ENCODE measurements around the gene ZMYM2. TPM values are rescaled to one million over a fixed set of nuclear protein-coding genes. Genes with fewer than 3 reads are reported as not detected.

Gene ZMYM2
- total RNA-seq, 1 experiment from 2014 or later = 159 TPM

DNA sequence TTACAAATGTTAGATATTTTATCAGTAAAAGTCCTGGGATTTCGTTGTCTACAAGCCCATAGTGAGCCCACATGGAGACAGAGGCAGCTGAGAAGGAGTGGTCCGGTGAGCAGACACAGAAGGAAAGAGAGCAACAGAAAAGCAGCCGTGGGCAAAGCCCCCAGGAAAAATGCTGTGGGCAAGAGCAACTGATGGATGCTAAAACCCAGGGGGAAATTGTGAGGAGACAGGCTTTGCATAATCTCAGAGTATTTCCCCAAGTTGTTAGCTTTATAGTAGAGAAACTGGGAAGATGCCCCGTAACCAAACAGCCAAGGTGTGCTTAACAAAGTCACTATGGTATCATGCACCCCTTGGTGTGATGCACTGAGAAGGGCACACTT, 167.2 kb downstream of the ZMYM2 start:
- DNase-seq (ENCODE audit: low spot score) (no peak), ATAC-seq (no peak)
- TF ChIP-seq ZNF232 (CRISPR knock-in tag; IDR thresholded peaks at IDR 0.05) = no peak
- TF ChIP-seq ZNF396 (CRISPR knock-in tag; IDR thresholded peaks at IDR 0.05; ENCODE audit: borderline replicate concordance) = no peak
- no peak overlapping the region for H3K27ac Mint-ChIP-seq
- no peak overlapping the region for H3K4me3 Mint-ChIP-seq
- ChIA-PET CTCF (interaction anchor here (1.5 kb wide), 1 partner anchor 10 kb away, joined by 3 read pairs; no protein-coding TSS in a partner anchor), POLR2A (interaction anchor here (0.7 kb wide), 1 partner anchor 79 kb away, joined by 3 read pairs; no protein-coding TSS in a partner anchor)
- no peaks in the 10 kb centered on the region for H3K9me3 Mint-ChIP-seq
- no peaks in the 10 kb centered on the region for H3K36me3 Mint-ChIP-seq
- peaks cover 9% of the 10 kb centered on the region for H3K4me1 Mint-ChIP-seq
- peaks cover 8% of the 10 kb centered on the region; the same call in 1 of the 2 replicates for H3K27me3 Mint-ChIP-seq (ENCODE audit: low read depth)

DNA sequence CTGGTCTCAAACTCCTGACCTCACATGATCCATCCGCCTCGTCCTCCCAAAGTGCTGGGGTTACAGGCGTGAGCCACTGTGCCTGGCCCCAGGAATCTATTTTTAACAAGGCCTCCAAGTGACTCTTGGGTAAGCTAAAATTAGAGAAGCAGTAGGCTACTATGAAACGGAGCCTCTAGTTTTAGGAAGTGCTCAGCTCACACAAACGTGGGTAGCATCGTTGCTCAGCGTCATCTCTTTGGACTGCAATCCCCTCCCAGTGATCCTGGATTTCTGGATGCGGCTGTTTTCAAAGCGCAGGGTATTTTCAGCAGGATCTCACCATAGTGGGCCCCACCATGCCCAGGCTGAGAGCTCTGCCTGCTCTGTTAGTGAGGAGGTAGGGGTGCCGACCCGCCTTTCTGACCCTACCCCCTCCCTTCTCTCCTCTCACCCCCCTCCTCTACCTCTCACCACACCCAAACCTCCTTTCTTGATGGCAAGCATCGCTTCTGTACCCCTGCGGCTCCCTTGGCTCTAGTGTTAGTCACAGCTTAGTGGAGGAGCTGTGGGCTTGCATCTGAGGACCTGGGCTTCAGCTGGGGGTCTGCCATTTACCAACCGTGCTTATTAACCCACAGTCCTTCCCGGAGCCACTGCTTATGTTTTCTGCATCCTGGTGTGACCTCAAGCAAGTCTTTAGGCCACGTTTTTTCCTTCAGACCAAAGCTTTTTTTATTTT, 168.2 kb downstream of the ZMYM2 start:
- peaks cover 8% of the 10 kb centered on the region; the same call in 1 of the 2 replicates for H3K27me3 Mint-ChIP-seq (ENCODE audit: low read depth)
- DNase-seq (ENCODE audit: low spot score) (no peak), ATAC-seq (no peak)
- H3K4me1 Mint-ChIP-seq = no peaks in the 10 kb centered on the region
- no peaks in the 10 kb centered on the region for H3K9me3 Mint-ChIP-seq
- H3K36me3 Mint-ChIP-seq = no peaks in the 10 kb centered on the region
- TF ChIP-seq TP53 (CRISPR knock-in tag; IDR thresholded peaks at IDR 0.05) = no peak
- TF ChIP-seq, protein P1, sequence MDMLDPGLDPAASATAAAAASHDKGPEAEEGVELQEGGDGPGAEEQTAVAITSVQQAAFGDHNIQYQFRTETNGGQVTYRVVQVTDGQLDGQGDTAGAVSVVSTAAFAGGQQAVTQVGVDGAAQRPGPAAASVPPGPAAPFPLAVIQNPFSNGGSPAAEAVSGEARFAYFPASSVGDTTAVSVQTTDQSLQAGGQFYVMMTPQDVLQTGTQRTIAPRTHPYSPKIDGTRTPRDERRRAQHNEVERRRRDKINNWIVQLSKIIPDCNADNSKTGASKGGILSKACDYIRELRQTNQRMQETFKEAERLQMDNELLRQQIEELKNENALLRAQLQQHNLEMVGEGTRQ (CRISPR knock-in tag; IDR thresholded peaks at IDR 0.05) = no peak
- ChIA-PET CTCF (interaction anchor here (1.3 to 2.6 kb wide), 10 partner anchors 8 to 199 kb away, joined by 3 to 42 read pairs (median 6); no protein-coding TSS in a partner anchor), POLR2A (interaction anchor here (0.7 to 1.4 kb wide), 5 partner anchors 8 to 263 kb away, joined by 3 to 7 read pairs (median 3); partner anchors contain the start of gene ZMYM5)
- H3K4me3 Mint-ChIP-seq = no peak overlapping the region
- no peak overlapping the region for H3K27ac Mint-ChIP-seq

DNA sequence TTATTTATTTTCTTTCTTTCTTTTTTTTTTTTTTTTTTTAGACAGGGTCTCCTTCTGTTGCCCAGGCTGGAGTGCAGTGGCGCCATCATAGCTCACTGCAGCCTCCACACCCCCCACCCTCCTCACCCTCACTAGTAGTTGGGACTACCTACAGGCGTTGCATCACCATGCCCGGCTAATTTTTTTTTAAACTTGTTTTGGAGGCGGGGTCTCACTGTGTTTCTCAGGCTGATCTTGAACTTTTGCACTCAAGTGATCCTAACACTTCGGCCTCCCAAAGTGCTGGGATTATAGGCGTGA, 168.7 kb downstream of the ZMYM2 start:
- ChIA-PET CTCF (interaction anchor here (0.8 to 2.6 kb wide), 19 partner anchors 9 to 200 kb away, joined by 3 to 42 read pairs (median 5); partner anchors contain the start of gene GJA3), POLR2A (interaction anchor here (0.7 to 1.4 kb wide), 4 partner anchors 9 to 264 kb away, joined by 3 to 7 read pairs (median 4); partner anchors contain the start of gene ZMYM5)
- H3K27me3 Mint-ChIP-seq (ENCODE audit: low read depth) = peaks cover 8% of the 10 kb centered on the region; the same call in 1 of the 2 replicates
- H3K4me3 Mint-ChIP-seq = peak overlapping the region; percentile 57
- TF ChIP-seq NR2C2 (CRISPR knock-in tag; IDR thresholded peaks at IDR 0.05) (no peak), GABPB1 (CRISPR knock-in tag; IDR thresholded peaks at IDR 0.05) (peak; percentile 69; the same call in 1 of the 2 replicates)
- H3K36me3 Mint-ChIP-seq = no peaks in the 10 kb centered on the region
- ATAC-seq (peak; percentile 15), DNase-seq (ENCODE audit: low spot score) (no peak)
- H3K27ac Mint-ChIP-seq = no peak overlapping the region
- H3K4me1 Mint-ChIP-seq = no peaks in the 10 kb centered on the region
- no peaks in the 10 kb centered on the region for H3K9me3 Mint-ChIP-seq

DNA sequence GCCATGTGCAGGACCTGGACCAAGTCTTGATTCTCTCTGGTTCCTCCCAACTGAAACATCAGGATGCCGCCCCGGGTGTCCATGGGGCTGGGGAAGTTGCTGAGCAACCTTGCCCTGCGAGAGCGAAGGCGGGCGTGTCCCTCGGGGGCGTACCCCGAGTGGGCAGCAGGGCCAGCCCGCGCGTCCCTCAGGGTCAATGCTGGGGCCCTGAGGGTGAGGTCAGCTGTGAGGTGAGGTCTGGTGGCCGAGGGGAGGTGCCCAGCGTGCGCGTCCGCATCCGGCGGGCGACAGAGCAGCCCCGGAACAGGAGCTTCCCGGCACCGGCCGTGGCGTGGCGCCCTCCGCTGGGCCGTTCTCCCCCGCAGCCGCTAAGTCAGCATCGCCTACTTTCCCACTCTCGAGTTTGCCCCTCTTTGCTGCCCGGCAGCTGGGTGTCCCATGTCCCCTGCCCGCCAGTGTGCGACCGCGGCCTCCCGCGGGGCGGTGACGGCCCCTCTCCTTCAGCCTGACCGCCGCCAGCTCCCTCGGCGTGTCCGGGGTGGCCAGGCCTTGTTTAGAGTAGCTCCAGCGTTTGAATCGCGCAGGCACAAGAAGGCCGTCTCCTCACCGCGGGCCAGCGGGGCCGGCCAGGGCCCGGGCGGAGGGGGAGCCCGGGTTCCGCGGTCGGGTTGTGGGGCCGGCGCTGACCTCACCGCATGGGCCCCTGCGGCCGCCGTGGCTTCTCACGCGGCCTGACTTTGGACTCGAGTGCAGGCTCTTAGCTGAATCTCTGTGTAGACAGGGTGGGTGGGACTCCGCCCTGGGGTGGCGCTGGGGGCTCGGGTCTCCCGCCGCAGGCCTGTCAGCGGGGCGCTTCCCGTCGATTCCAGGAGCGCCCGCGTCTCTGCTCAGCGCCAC, 169.3 kb downstream of the ZMYM2 start:
- H3K36me3 Mint-ChIP-seq = no peaks in the 10 kb centered on the region
- POLR2A ChIA-PET = interaction anchor here (0.7 to 1.4 kb wide), 3 partner anchors 9 to 169 kb away, joined by 3 to 7 read pairs (median 4); no protein-coding TSS in a partner anchor
- TF ChIP-seq SP1 (CRISPR knock-in tag; conservative IDR thresholded peaks at IDR 0.05) = peak; percentile 54
- TF ChIP-seq, protein P2, sequence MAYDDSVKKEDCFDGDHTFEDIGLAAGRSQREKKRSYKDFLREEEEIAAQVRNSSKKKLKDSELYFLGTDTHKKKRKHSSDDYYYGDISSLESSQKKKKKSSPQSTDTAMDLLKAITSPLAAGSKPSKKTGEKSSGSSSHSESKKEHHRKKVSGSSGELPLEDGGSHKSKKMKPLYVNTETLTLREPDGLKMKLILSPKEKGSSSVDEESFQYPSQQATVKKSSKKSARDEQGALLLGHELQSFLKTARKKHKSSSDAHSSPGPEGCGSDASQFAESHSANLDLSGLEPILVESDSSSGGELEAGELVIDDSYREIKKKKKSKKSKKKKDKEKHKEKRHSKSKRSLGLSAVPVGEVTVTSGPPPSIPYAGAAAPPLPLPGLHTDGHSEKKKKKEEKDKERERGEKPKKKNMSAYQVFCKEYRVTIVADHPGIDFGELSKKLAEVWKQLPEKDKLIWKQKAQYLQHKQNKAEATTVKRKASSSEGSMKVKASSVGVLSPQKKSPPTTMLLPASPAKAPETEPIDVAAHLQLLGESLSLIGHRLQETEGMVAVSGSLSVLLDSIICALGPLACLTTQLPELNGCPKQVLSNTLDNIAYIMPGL (CRISPR knock-in tag; IDR thresholded peaks at IDR 0.05) = peak; percentile 91; the same call in 1 of the 2 replicates
- TF ChIP-seq, protein P3, sequence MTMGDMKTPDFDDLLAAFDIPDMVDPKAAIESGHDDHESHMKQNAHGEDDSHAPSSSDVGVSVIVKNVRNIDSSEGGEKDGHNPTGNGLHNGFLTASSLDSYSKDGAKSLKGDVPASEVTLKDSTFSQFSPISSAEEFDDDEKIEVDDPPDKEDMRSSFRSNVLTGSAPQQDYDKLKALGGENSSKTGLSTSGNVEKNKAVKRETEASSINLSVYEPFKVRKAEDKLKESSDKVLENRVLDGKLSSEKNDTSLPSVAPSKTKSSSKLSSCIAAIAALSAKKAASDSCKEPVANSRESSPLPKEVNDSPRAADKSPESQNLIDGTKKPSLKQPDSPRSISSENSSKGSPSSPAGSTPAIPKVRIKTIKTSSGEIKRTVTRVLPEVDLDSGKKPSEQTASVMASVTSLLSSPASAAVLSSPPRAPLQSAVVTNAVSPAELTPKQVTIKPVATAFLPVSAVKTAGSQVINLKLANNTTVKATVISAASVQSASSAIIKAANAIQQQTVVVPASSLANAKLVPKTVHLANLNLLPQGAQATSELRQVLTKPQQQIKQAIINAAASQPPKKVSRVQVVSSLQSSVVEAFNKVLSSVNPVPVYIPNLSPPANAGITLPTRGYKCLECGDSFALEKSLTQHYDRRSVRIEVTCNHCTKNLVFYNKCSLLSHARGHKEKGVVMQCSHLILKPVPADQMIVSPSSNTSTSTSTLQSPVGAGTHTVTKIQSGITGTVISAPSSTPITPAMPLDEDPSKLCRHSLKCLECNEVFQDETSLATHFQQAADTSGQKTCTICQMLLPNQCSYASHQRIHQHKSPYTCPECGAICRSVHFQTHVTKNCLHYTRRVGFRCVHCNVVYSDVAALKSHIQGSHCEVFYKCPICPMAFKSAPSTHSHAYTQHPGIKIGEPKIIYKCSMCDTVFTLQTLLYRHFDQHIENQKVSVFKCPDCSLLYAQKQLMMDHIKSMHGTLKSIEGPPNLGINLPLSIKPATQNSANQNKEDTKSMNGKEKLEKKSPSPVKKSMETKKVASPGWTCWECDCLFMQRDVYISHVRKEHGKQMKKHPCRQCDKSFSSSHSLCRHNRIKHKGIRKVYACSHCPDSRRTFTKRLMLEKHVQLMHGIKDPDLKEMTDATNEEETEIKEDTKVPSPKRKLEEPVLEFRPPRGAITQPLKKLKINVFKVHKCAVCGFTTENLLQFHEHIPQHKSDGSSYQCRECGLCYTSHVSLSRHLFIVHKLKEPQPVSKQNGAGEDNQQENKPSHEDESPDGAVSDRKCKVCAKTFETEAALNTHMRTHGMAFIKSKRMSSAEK (CRISPR knock-in tag; IDR thresholded peaks at IDR 0.05; ENCODE audit: borderline replicate concordance) = no peak
- TF ChIP-seq, protein P4, sequence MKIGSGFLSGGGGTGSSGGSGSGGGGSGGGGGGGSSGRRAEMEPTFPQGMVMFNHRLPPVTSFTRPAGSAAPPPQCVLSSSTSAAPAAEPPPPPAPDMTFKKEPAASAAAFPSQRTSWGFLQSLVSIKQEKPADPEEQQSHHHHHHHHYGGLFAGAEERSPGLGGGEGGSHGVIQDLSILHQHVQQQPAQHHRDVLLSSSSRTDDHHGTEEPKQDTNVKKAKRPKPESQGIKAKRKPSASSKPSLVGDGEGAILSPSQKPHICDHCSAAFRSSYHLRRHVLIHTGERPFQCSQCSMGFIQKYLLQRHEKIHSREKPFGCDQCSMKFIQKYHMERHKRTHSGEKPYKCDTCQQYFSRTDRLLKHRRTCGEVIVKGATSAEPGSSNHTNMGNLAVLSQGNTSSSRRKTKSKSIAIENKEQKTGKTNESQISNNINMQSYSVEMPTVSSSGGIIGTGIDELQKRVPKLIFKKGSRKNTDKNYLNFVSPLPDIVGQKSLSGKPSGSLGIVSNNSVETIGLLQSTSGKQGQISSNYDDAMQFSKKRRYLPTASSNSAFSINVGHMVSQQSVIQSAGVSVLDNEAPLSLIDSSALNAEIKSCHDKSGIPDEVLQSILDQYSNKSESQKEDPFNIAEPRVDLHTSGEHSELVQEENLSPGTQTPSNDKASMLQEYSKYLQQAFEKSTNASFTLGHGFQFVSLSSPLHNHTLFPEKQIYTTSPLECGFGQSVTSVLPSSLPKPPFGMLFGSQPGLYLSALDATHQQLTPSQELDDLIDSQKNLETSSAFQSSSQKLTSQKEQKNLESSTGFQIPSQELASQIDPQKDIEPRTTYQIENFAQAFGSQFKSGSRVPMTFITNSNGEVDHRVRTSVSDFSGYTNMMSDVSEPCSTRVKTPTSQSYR (CRISPR knock-in tag; IDR thresholded peaks at IDR 0.05) = 0 out of 2 replicates have a peak, but pooled peaks have one; percentile 15
- TF ChIP-seq, protein P5, sequence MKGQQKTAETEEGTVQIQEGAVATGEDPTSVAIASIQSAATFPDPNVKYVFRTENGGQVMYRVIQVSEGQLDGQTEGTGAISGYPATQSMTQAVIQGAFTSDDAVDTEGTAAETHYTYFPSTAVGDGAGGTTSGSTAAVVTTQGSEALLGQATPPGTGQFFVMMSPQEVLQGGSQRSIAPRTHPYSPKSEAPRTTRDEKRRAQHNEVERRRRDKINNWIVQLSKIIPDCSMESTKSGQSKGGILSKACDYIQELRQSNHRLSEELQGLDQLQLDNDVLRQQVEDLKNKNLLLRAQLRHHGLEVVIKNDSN (CRISPR knock-in tag; IDR thresholded peaks at IDR 0.05) = 0 out of 2 replicates have a peak, but pooled peaks have one; percentile 29

More for the DNA sequence above, 169.3 kb downstream of the ZMYM2 start:
- Mint-ChIP-seq H3K9me3 (no peaks in the 10 kb centered on the region), H3K4me1 (no peaks in the 10 kb centered on the region), H3K27ac (no peak overlapping the region), H3K4me3 (peak overlapping the region; percentile 67), H3K27me3 (ENCODE audit: low read depth) (peaks cover 8% of the 10 kb centered on the region; the same call in 1 of the 2 replicates)
- DNase-seq (ENCODE audit: low spot score) (peak; percentile 64), ATAC-seq (peak; percentile 80)
- CTCF ChIA-PET = interaction anchor here (0.6 to 2.6 kb wide), 27 partner anchors 9 to 200 kb away, joined by 3 to 42 read pairs (median 4); partner anchors contain the start of gene GJA3
